Right cardiac atrium (tissue), 5 donors: ENCODE measurements around the gene NSUN4. TPM values are rescaled to one million over a fixed set of nuclear protein-coding genes. Genes with fewer than 3 reads are reported as not detected.

Experiments
- ATAC-seq, 2 donors: fragments of 200-7000 bp; cut with Tn5 transposase; one replicate each; pipeline versions ENCODE4 v1.8.0 to v1.9.1; 2020; ENCODE audit warnings: moderate library complexity in 2 of 2, mild to moderate bottlenecking in 1 of 2
- DNase-seq, 3 donors: peaks; one replicate each; pipeline ENCODE4 v3.0.0-alpha.2; 2020
- H3K27ac ChIP-seq: one replicate; pipeline ENCODE4 v1.5.1; 2013; ENCODE audit warnings: mild to moderate bottlenecking, low read length, control low read depth, moderate library complexity
- H3K27me3 ChIP-seq: one replicate; pipeline ENCODE4 v1.6.1; 2013; ENCODE audit not compliant: control insufficient read depth, insufficient read depth
- H3K4me1 ChIP-seq: one replicate; pipeline ENCODE4 v1.6.1; 2013; ENCODE audit warnings: low read length; ENCODE audit not compliant: control insufficient read depth, insufficient read depth
- H3K4me3 ChIP-seq: one replicate; pipeline ENCODE4 v1.5.1; 2013; ENCODE audit warnings: low read length, control low read depth
- H3K9me3 ChIP-seq: one replicate; pipeline ENCODE4 v1.6.1; 2013; ENCODE audit warnings: low read length; ENCODE audit not compliant: control insufficient read depth
- WGBS: extraction: QIAGEN DNeasy Blood & Tissue Kit; methylation state at CpG from one replicate; pipeline ENCODE4 v1.1.7; 2013; 5-methylcytosine and 5-hydroxymethylcytosine counted together
- intact Hi-C, 4 donors: fragments of 100-400 bp; cut with DNase I; formaldehyde crosslinking; loops; one replicate each; pipeline versions ENCODE4 v1.11.0 to v1.14.0; 2022 to 2023
- polyA plus RNA-seq: library from polyadenylated mRNA; stranded (reverse); fragments of 200-250 nt; gene quantifications from one replicate; pipeline ENCODE4 v1.2.3, GENCODE V29; 2013
- total RNA-seq, 4 donors: library from RNA; stranded (reverse); fragmentation: NEBNext Ultra II Directional; extraction: Animal tissue kit (Norgen Biotek cat#: 25700); gene quantifications; one replicate each; pipeline ENCODE4 v1.2.1, GENCODE V29; 2021
- donor health status: healthy with polysubstance abuse.
- donor health status: DM: no; HTN: yes; CAD: no.
- donor health status: DM: no; HTN: no; CAD: no.
- donor health status: DM: no; HTN: yes; CAD: no; lungs with severe emphysema.
- donor health status: DM: yes; HTN: yes; CAD: no.

The NSUN4 gene
- total and polyA plus RNA-seq, 5 donors = 10.6 to 18.7 (median 13.0) TPM

DNA sequence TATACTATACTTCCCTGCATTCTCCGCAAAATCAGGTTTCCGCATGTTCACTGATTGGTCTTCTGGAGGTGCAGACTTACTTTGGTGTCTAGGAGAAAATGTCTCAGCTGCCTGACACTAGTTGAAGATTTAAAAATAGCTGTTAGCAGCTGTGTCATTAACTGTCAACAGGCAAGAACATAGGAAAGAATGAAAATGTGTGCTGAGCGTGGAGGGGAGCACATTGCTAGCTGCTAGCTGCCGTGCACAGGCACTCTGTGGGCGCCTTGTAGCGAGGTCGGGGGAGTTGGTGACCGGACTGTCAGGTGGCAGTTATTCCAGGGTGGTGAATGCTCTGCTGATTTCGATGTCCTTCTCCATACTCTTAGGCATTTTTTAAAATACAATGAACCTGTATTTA is 58.7 kb downstream of the NSUN4 start:
- Histone ChIP-seq H3K9me3 (no peaks in the 10 kb centered on the region), H3K4me3 (no peak overlapping the region), H3K4me1 (peaks cover 9% of the 10 kb centered on the region), H3K27me3 (no peaks in the 10 kb centered on the region), H3K27ac (no peak overlapping the region)
- DNase-seq = no peak
- no peak for ATAC-seq
- intact Hi-C loops = no loop called here
- whole genome bisulfite sequencing = 50% methylated on average over 9 of the region's 9 CpGs

DNA sequence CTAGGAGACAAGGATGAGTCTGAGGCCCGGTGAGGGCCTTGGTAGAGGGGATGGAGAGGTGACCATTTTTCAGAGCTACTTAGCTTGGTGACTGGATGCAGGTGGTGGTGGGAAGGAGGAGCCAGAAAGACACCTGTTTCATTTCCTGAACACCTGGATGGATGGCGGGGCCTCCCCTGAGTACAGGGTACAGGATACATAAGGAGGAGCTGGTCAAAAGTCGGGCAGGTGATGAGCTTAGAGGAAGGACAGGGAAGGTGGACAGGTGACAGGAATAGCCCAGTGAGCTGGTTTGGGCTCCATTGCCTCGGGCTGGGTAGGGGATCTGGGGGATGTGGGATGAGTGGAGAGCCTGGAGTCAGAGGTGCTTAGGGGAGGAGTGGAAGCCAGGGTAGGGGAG is 59.8 kb downstream of the NSUN4 start:
- H3K4me1 ChIP-seq = peaks cover 9% of the 10 kb centered on the region
- H3K9me3 ChIP-seq = no peaks in the 10 kb centered on the region
- H3K27me3 ChIP-seq = no peaks in the 10 kb centered on the region
- intact Hi-C loops = loop anchor here in 2 of 4 donors (10.0 kb wide), 1 partner anchor 124 kb away; no protein-coding TSS in a partner anchor
- DNase-seq = no peak
- H3K27ac ChIP-seq = no peak overlapping the region
- no peak for ATAC-seq
- WGBS = 76% methylated on average over 4 of the region's 4 CpGs
- no peak overlapping the region for H3K4me3 ChIP-seq

DNA sequence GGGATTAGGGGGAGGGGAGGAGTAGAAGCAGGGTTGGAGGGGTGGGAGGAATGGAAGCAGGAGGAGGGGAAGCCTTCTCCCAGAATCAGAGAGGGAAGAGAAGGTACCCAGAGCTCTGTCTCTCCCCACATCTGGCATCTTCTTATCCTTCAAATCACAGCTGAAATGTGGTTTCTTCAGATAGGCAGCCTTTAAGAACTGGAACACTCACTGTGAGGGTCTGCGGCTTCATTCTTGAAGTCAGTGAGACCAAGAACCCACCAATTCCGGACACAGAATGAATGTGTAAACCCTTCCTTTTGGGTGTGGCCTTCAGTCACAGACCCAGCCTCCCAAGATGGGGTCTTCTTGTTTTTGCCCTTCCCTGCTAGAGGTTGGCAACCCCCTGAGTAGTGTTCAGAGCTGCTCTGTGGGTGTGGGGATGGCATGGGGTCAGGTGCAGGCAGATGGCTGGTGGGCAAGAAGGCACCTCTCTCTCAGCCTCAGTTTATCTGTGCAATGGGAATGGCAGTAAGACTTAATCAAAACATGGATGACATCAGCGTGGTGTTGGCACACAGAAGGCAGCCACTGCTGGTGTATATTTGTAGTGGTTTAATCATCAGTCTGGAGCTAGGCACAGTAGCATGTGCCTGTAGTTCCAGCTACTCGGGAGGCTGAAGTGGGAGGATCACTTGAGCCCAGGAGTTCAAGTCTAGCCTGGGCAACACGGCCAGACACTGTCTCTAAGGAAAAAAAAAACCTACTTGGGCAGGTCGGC is 60.7 kb downstream of the NSUN4 start:
- Histone ChIP-seq H3K27ac (no peak overlapping the region), H3K9me3 (no peaks in the 10 kb centered on the region)

DNA sequence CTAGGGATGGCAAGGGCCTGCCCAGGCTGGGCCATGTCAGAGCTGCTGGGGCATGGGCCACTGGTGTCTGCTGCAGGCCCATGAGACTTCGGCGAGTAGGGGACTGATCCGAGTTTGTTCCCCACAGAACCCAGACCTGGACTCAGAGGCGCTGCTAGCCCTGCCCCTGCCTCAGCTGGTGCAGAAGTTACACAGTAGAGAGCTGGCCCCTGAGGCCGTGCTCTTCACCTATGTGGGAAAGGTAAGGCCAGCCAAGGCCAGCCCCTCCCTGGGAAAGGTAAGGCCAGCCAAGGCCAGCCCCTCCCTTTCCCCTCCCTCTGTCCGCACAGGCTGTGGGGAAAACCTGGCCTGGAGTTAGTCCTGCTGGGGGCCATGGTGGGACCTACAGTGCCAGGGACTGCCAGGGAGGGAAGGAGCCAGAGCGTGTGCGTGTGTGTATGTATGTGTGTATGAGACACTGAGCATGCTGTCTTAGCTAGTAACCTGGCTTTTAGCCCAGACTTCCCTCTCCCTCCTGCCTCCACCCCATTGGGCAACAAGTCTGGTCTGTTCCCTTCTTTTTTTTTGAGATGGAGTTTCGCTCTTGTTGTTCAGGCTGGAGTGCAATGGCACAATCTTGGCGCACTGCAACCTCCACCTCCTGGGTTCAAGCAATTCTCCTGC is 61.5 kb downstream of the NSUN4 start:
- no peaks in the 10 kb centered on the region for H3K9me3 ChIP-seq
- ATAC-seq = peak; percentile 72 to 78
- 27% methylated on average over 10 of the region's 10 CpGs for WGBS
- no peak overlapping the region for H3K27ac ChIP-seq
- H3K4me3 ChIP-seq = no peak overlapping the region
- peak; percentile 63 to 85 (median 82) for DNase-seq
- intact Hi-C loops = loop anchor here in 2 of 4 donors (10.0 kb wide), 1 partner anchor 123 kb away; no protein-coding TSS in a partner anchor
- H3K27me3 ChIP-seq = no peaks in the 10 kb centered on the region
- peaks cover 5% of the 10 kb centered on the region for H3K4me1 ChIP-seq

More for the DNA sequence above, 60.7 kb downstream of the NSUN4 start:
- no peak for ATAC-seq
- DNase-seq = no peak
- H3K4me1 ChIP-seq = peaks cover 7% of the 10 kb centered on the region
- intact Hi-C loops = loop anchor here in 2 of 4 donors (10.0 kb wide), 1 partner anchor 123 kb away; no protein-coding TSS in a partner anchor
- no peak overlapping the region for H3K4me3 ChIP-seq
- WGBS = 59% methylated on average over 6 of the region's 6 CpGs
- no peaks in the 10 kb centered on the region for H3K27me3 ChIP-seq

DNA sequence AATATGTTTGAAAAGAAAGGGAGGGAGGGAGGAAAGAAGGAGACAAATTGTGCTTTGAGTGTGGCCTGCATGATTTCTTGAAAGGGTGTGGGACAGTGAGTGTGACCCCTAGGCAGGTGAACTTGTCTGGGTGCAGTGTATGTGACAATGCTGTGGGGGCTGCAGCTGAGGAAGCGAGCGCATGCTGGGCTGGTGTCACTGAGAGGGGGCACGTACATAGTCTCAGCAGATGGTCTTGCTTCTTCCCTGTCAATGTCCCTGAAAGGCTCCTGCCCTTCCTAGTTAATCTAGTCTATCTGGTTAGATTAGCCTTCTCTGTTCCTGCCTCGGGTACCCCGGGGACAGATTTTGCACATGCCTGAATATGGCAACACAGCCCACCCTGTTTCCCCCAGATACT is 63.3 kb downstream of the NSUN4 start:
- no peaks in the 10 kb centered on the region for H3K27me3 ChIP-seq
- no peak for DNase-seq
- ATAC-seq = no peak
- H3K9me3 ChIP-seq = no peaks in the 10 kb centered on the region
- peaks cover 5% of the 10 kb centered on the region for H3K4me1 ChIP-seq
- 92% methylated on average over 5 of the region's 5 CpGs for WGBS
- H3K27ac ChIP-seq = no peak overlapping the region
- no peak overlapping the region for H3K4me3 ChIP-seq
- intact Hi-C loops = loop anchor here in 2 of 4 donors (10.0 kb wide), 1 partner anchor 121 kb away; no protein-coding TSS in a partner anchor

DNA sequence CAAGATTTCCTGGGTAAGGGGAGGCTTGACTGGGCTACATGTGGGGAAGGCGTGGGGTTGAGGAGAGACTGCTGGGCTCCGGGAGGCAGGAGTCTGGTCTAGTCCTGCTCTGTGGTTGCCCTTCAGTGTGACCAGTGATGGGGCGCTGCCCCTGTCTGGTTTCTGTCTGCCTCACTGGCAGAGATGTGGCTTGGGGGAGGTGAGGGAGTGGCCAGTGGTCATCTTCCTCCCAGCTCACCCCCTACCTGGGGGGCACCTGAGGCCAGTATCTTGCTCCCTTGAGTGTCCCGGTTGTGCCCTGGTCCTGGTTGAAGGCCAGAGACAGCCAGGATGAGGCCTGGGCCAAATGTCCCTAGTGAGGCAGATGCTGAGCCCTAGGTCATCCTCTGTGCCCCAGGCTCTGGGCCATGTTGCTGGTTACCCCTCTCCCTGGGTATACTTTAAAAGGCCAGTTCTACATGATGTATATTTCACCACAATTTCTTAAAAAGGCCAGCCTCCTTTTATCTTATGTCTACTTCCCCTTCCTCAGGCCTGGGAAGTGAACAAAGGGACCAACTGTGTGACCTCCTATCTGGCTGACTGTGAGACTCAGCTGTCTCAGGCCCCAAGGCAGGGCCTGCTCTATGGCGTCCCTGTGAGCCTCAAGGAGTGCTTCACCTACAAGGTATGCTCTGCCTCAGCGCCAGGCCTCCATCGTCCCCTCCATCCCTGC is 64.0 kb downstream of the NSUN4 start:
- intact Hi-C loops = loop anchor here in 3 of 4 donors (5.0 to 10.0 kb wide), 2 partner anchors 120 to 123 kb away; no protein-coding TSS in a partner anchor
- DNase-seq (no peak), ATAC-seq (no peak)
- H3K4me1 ChIP-seq = peaks cover 5% of the 10 kb centered on the region
- no peak overlapping the region for H3K27ac ChIP-seq
- no peaks in the 10 kb centered on the region for H3K9me3 ChIP-seq
- no peaks in the 10 kb centered on the region for H3K27me3 ChIP-seq
- 94% methylated on average over 7 of the region's 7 CpGs for WGBS
- H3K4me3 ChIP-seq = no peak overlapping the region

DNA sequence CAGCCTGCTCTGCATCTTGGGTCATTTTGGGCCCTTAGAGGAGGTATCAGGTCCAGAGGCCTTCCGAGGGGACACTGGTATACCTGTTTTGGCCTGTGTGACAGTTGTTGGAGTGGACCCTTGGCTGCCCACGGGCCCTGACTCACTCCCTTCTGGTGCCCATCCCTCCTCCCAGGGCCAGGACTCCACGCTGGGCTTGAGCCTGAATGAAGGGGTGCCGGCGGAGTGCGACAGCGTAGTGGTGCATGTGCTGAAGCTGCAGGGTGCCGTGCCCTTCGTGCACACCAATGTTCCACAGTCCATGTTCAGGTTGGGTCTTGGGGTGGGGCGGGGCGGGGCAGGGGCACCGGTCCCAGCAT is 64.6 kb downstream of the NSUN4 start:
- 94% methylated on average over 12 of the region's 12 CpGs for WGBS
- no peak for DNase-seq
- intact Hi-C loops = loop anchor here in 3 of 4 donors (5.0 to 10.0 kb wide), 2 partner anchors 120 to 122 kb away; no protein-coding TSS in a partner anchor

DNA sequence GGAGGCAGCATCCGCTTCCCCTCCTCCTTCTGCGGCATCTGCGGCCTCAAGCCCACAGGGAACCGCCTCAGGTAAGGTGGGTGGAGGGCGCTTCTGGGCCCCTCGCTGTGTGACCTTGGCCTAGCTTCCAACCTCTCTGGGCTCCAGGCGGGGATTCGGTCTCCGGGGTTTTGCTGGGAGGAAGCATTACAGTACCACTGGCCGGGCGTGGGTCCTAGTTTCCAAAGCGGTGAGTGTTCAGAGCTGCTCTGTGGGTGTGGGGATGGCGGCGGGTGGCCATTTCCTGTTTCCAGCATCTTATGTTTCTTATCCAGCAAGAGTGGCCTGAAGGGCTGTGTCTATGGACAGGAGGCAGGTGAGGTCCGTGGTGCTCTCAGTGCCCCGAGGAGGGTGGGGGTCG is 65.1 kb downstream of the NSUN4 start:
- intact Hi-C loops = loop anchor here in 3 of 4 donors (5.0 to 10.0 kb wide), 2 partner anchors 119 to 122 kb away; no protein-coding TSS in a partner anchor
- Histone ChIP-seq H3K27ac (no peak overlapping the region), H3K27me3 (no peaks in the 10 kb centered on the region), H3K9me3 (no peaks in the 10 kb centered on the region), H3K4me3 (no peak overlapping the region), H3K4me1 (peaks cover 5% of the 10 kb centered on the region)
- no peak for ATAC-seq
- DNase-seq = peak in 1 of 3 donors; percentile 62
- 83% methylated on average over 17 of the region's 17 CpGs for WGBS

More for the DNA sequence above, 64.6 kb downstream of the NSUN4 start:
- no peak for ATAC-seq
- H3K9me3 ChIP-seq = no peaks in the 10 kb centered on the region
- no peak overlapping the region for H3K4me3 ChIP-seq
- H3K27me3 ChIP-seq = no peaks in the 10 kb centered on the region
- H3K27ac ChIP-seq = no peak overlapping the region
- peaks cover 5% of the 10 kb centered on the region for H3K4me1 ChIP-seq

DNA sequence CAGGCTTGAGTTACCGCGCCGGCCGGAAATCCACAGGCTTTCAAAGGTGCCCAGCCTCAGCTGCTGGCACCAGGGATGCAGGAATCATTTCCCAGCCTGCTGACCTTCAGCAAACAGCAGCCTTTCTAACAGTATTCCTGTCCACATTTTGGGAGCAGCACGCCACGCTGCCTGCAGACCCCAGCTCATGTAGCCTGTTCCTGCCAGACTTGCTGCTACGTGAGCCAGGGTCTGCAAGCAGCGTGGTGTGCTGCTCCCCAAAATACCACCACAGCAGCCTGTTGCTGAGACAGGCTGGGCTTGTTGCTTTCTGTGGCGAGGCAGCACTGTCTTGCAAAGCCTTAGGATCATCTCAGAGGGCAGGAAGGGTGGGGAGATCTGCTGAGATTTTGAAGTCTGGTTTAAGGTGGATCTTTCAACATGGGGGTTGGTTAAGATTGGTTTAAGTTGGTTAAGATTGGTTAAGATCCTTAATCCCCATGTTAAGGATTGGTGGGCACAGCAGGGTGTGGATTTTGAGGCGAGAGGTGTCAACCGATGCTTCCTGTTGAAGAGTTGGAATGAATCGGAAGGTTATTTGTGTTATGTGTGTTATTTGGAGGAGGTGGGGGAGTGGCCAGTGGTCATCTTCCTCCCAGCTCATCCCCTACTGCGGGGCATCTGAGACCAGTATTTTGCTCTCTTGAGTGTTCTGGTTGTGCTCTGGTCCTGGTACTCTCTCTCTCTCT is 66.4 kb downstream of the NSUN4 start:
- Histone ChIP-seq H3K4me1 (peaks cover 2% of the 10 kb centered on the region), H3K4me3 (no peak overlapping the region), H3K9me3 (no peaks in the 10 kb centered on the region), H3K27ac (no peak overlapping the region), H3K27me3 (no peaks in the 10 kb centered on the region)
- no peak for DNase-seq
- WGBS = 67% methylated on average over 13 of the region's 13 CpGs
- no peak for ATAC-seq
- intact Hi-C loops = loop anchor here in 3 of 4 donors (5.0 to 10.0 kb wide), 2 partner anchors 118 to 120 kb away; no protein-coding TSS in a partner anchor

DNA sequence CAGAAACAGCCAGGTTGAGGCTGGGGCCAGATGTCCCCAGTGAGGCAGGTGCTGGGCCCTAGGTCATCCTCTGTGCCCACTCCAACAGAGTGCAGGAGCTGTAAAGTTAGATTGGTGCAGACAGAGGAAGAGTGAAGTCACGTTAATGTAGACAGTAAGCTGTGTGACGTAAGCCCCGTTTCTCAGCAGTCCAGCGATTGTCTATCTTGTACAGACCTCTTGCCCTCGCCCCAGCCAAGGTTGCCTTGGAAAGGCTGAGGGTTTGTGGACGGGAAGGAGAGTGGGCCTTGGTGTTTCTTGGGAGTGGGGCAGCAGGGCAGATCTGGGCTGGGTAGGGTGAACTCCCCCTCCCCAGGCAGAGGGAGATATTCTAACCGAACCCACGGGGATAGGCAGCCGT is 67.0 kb downstream of the NSUN4 start:
- H3K4me3 ChIP-seq = no peak overlapping the region
- DNase-seq (no peak), ATAC-seq (no peak)
- intact Hi-C loops = loop anchor here in 3 of 4 donors (5.0 to 10.0 kb wide), 2 partner anchors 117 to 120 kb away; no protein-coding TSS in a partner anchor
- no peak overlapping the region for H3K27ac ChIP-seq
- no peaks in the 10 kb centered on the region for H3K9me3 ChIP-seq
- no peaks in the 10 kb centered on the region for H3K27me3 ChIP-seq
- WGBS = 92% methylated on average over 9 of the region's 9 CpGs
- no peaks in the 10 kb centered on the region for H3K4me1 ChIP-seq
